SK-N-SH (cell line): ENCODE data around the gene LRMDA. TPM values are rescaled to one million over a fixed set of nuclear protein-coding genes. Genes with fewer than 3 reads are reported as not detected.

Experiments used
- CTCF ChIA-PET: fragments of 300-600, 350-600 bp; formaldehyde crosslinking; extraction: SDS; loops from one replicate; lab custom pipeline; 2021; lab: Yijun Ruan, JAX
- POLR2A ChIA-PET: fragments of 350-600 bp; sonication (Branson Sonifier 250); formaldehyde crosslinking; extraction: SDS; loops from one replicate; lab custom pipeline; 2020; ENCODE audit warnings: antibody characterized with exemption, inconsistent platforms; lab: Yijun Ruan, JAX
- DNase-seq: peaks from one replicate; pipeline ENCODE4 v3.0.0; 2012
- H2AFZ ChIP-seq: fragments of 200-600 bp; sonication (generic); 2 replicates; pipeline ENCODE4 v1.8.1; 2016; ENCODE audit warnings: antibody characterized with exemption, mild to moderate bottlenecking, low read depth
- H3F3A ChIP-seq: fragments of 200-600 bp; sonication (generic); replicated peaks from 2 replicates; pipeline ENCODE3; 2016; ENCODE audit warnings: antibody characterized with exemption, mild to moderate bottlenecking; ENCODE audit not compliant: insufficient read depth
- H3K27ac ChIP-seq, 2 experiments: fragments of 200-500 bp in 1 of 2; fragments of 200-600 bp in 1 of 2; sonication (Bioruptor generic) in 1 of 2; sonication (generic), shearing (Covaris generic) in 1 of 2; 2 replicates each; pipeline versions ENCODE4 v1.5.1 to v1.6.1; 2014 to 2016; ENCODE audit warnings: low read depth in 2 of 2, inconsistent platforms in 1 of 2, low read length in 1 of 2, mild to moderate bottlenecking in 1 of 2, mixed read lengths in 1 of 2
- H3K27me3 ChIP-seq: fragments of 200-600 bp; sonication (generic), shearing (Covaris generic); 2 replicates; pipeline ENCODE4 v1.6.1; 2016; ENCODE audit warnings: mixed run types; ENCODE audit not compliant: insufficient read depth
- H3K36me3 ChIP-seq, 2 experiments: fragments of 200-500 bp in 1 of 2; fragments of 200-600 bp in 1 of 2; sonication (Bioruptor generic) in 1 of 2; sonication (generic) in 1 of 2; replicated peaks in 1 of 2; 2 replicates each; pipeline versions ENCODE3 to v1.5.1; 2014 to 2016; ENCODE audit warnings: low read length in 1 of 2, mild to moderate bottlenecking in 1 of 2; ENCODE audit not compliant: insufficient read depth in 2 of 2, control insufficient read depth in 1 of 2
- H3K4me1 ChIP-seq, 2 experiments: fragments of 200-500 bp in 1 of 2; fragments of 200-600 bp in 1 of 2; sonication (Bioruptor generic) in 1 of 2; sonication (generic), shearing (Covaris generic) in 1 of 2; 2 replicates each; pipeline versions ENCODE4 v1.5.1 to v1.6.1; 2014 to 2016; ENCODE audit warnings: low read depth in 1 of 2, low read length in 1 of 2, mixed run types in 1 of 2; ENCODE audit not compliant: insufficient read depth in 2 of 2, control insufficient read depth in 1 of 2
- H3K4me2 ChIP-seq: fragments of 200-600 bp; sonication (generic), shearing (Covaris generic); 2 replicates; pipeline ENCODE4 v1.6.1; 2017; ENCODE audit warnings: mixed run types
- H3K4me3 ChIP-seq, 2 experiments: fragments of 200-500 bp in 1 of 2; fragments of 200-600 bp in 1 of 2; sonication (Bioruptor generic) in 1 of 2; sonication (generic), shearing (Covaris generic) in 1 of 2; 2 replicates each; pipeline versions ENCODE4 v1.5.1 to v1.8.1; 2014 to 2016; ENCODE audit warnings: low read depth in 2 of 2, inconsistent platforms in 1 of 2, low read length in 1 of 2, mild to moderate bottlenecking in 1 of 2, mixed read lengths in 1 of 2, moderate library complexity in 1 of 2
- H3K79me2 ChIP-seq: fragments of 200-600 bp; sonication (generic); 2 replicates; pipeline ENCODE4 v1.8.1; 2017; ENCODE audit warnings: mild to moderate bottlenecking; ENCODE audit not compliant: insufficient read depth
- H3K9ac ChIP-seq: fragments of 200-600 bp; sonication (generic); 2 replicates; pipeline ENCODE4 v1.6.1; 2017; ENCODE audit warnings: mixed run types
- H3K9me2 ChIP-seq: fragments of 200-600 bp; sonication (generic); 2 replicates; pipeline ENCODE4 v1.6.1; 2017; ENCODE audit warnings: mixed run types
- H3K9me3 ChIP-seq: fragments of 200-600 bp; sonication (generic); 2 replicates; pipeline ENCODE4 v1.6.1; 2017; ENCODE audit warnings: mixed run types, mild to moderate bottlenecking, moderate library complexity
- H4K20me1 ChIP-seq: fragments of 200-600 bp; sonication (generic); 2 replicates; pipeline ENCODE4 v1.6.1; 2017; ENCODE audit warnings: mild to moderate bottlenecking, mixed run types; ENCODE audit not compliant: insufficient read depth
- EP300 ChIP-seq, 2 experiments: IDR thresholded peaks; 2 replicates each; pipeline versions ENCODE4 v1.4.0 to v1.6.1; 2012; ENCODE audit warnings: borderline replicate concordance in 1 of 2, low read depth in 1 of 2, low read length in 1 of 2
- EZH2phosphoT487 ChIP-seq: fragments of 200-600 bp; sonication (generic); IDR thresholded peaks from 2 replicates; pipeline ENCODE4 v1.6.1; 2017; ENCODE audit warnings: low read depth, mixed run types, mild to moderate bottlenecking, antibody characterized with exemption, moderate library complexity, borderline replicate concordance
- FOSL2 ChIP-seq: IDR thresholded peaks from 2 replicates; pipeline ENCODE4 v1.4.0; 2012; ENCODE audit warnings: low read depth, mild to moderate bottlenecking, moderate library complexity, borderline replicate concordance
- FOXM1 ChIP-seq: IDR thresholded peaks from 2 replicates; pipeline ENCODE4 v1.4.0; 2012; ENCODE audit warnings: low read depth, mild to moderate bottlenecking
- GATA2 ChIP-seq: sonication (generic); formaldehyde crosslinking; IDR thresholded peaks from 2 replicates; pipeline ENCODE4 v1.5.0; 2020; ENCODE audit warnings: mild to moderate bottlenecking, missing genetic modification reagents
- MEF2A ChIP-seq: IDR thresholded peaks from 2 replicates; pipeline ENCODE4 v1.4.0; 2012; ENCODE audit warnings: low read depth, borderline replicate concordance
- NRF1 ChIP-seq: IDR thresholded peaks from 2 replicates; pipeline ENCODE4 v1.6.1; 2012; ENCODE audit warnings: low read depth, mild to moderate bottlenecking, low read length
- POLR2AphosphoS5 ChIP-seq: IDR thresholded peaks from 2 replicates; pipeline ENCODE4 v1.6.1; 2012; ENCODE audit warnings: low read depth, low read length
- TCF12 ChIP-seq: IDR thresholded peaks from 2 replicates; pipeline ENCODE4 v1.4.0; 2012
- YY1 ChIP-seq: IDR thresholded peaks from 2 replicates; pipeline ENCODE4 v1.4.0; 2012; ENCODE audit warnings: low read depth, mild to moderate bottlenecking
- WGBS: methylation state at CpG from one replicate; pipeline ENCODE4 v1.1.6; 2017; ENCODE audit warnings: low lambda C conversion rate; 5-methylcytosine and 5-hydroxymethylcytosine counted together
- polyA plus RNA-seq, 3 experiments: library from polyadenylated mRNA; depleted of rRNA; stranded (reverse); fragments of >200 nt; gene quantifications; 2 replicates each; pipeline ENCODE4 v1.2.3, GENCODE V29; 2012
- TF ChIP-seq, protein P1 (sequence below): IDR thresholded peaks from 2 replicates; pipeline ENCODE4; 2012
- TF ChIP-seq, protein P2 (sequence below): fragments of 150-350 bp; IDR thresholded peaks from 2 replicates; pipeline ENCODE4 v1.6.1; 2017; ENCODE audit warnings: antibody characterized with exemption, low read length, low read depth, borderline replicate concordance

Gene LRMDA
- polyA plus RNA-seq, 1 of the 3 experiments (the other 2 are of a cell fraction): 0.95 TPM

DNA sequence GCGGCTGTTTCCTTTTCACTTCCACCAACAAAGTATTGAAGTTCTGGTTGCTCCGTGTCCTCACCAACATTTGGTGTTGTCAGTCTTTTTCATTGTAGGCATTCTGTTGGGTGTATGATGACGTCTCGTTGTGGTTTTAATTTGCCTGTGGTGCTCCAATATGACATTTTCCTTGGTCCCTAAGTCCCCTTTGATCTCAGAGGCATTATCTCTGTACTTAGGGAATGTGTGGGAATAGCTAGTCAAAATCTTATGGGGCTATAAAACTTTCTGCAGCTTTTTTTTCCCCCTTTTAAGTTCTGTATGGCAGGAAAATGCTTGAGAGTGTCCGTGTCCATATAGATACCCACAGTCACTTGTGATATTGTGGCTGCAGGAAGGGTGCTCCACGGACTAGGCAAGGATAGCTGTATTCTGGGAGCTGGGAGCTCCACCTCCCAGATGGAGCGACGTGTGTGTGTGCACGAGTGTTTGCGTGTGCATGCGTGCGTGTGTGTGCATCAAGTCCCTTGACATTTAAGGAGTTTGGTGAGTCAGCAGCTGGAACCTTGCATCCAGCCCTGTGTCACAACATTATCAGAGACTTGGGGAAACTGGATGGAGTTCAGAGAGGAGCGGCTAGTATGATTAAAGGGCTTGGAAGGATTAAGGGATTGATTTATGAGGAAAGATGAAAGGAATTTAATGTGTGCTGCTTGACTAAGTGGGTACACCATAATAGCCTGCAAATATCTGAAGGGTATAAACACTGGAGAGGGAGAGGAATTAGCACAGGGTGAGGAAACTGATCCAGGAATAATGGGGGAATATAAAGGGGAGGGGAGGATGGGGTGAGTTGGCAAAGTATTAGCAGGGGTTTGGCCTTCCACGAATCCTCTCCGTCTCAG, 66.8 kb downstream of the LRMDA start:
- POLR2A ChIA-PET: no interaction called here
- TF ChIP-seq, protein P1, sequence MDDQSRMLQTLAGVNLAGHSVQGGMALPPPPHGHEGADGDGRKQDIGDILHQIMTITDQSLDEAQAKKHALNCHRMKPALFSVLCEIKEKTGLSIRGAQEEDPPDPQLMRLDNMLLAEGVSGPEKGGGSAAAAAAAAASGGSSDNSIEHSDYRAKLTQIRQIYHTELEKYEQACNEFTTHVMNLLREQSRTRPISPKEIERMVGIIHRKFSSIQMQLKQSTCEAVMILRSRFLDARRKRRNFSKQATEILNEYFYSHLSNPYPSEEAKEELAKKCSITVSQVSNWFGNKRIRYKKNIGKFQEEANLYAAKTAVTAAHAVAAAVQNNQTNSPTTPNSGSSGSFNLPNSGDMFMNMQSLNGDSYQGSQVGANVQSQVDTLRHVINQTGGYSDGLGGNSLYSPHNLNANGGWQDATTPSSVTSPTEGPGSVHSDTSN: no peak
- no peak for TF ChIP-seq TCF12
- H3K9me3 ChIP-seq: no peaks in the 10 kb centered on the region
- 86% methylated on average over 15 of the region's 15 CpGs for whole genome bisulfite sequencing
- no peaks in the 10 kb centered on the region for H3K9me2 ChIP-seq
- H3K9ac ChIP-seq: no peak overlapping the region
- H3K4me1 ChIP-seq: no peaks in the 10 kb centered on the region
- no peaks in the 10 kb centered on the region for H3K36me3 ChIP-seq
- CTCF ChIA-PET: no interaction called here
- no peaks in the 10 kb centered on the region for H3F3A ChIP-seq
- DNase-seq: no peak
- no peaks in the 10 kb centered on the region for H3K27me3 ChIP-seq
- no peak overlapping the region for H3K27ac ChIP-seq
- H2AFZ ChIP-seq: no peak overlapping the region
- no peak overlapping the region for H3K4me2 ChIP-seq
- H3K79me2 ChIP-seq: no peaks in the 10 kb centered on the region
- no peaks in the 10 kb centered on the region for H4K20me1 ChIP-seq
- H3K4me3 ChIP-seq: no peak overlapping the region

DNA sequence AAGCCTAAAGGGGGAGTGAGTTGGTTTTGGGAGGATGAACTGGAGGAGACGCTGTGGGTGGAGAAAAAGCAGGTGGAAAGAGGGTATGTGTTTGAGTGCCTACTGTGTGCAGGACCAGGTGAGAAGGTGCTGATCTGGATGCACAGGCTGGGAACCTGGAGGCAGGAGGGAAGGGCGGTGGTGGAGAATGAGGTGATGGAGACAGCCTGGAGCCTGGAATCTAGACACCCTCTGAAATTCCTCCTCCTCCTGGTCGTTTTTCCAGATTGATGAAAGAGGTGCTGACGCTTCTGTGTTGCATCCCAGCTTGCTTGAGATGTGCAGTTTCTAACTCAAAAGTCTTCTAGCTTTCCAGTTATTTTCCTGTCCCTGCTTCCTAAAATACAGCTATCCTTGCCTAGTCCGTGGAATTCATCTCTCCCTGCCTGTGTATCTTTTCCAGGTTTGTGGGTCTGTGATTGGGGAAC, 67.5 kb downstream of the LRMDA start:
- H4K20me1 ChIP-seq: no peaks in the 10 kb centered on the region
- no peaks in the 10 kb centered on the region for H3K4me1 ChIP-seq
- POLR2A ChIA-PET: no interaction called here
- H3K36me3 ChIP-seq: no peaks in the 10 kb centered on the region
- no peaks in the 10 kb centered on the region for H3K9me2 ChIP-seq
- WGBS: 69% methylated on average over 5 of the region's 5 CpGs
- no peaks in the 10 kb centered on the region for H3K27me3 ChIP-seq
- DNase-seq: no peak
- H3K9ac ChIP-seq: no peak overlapping the region
- no peaks in the 10 kb centered on the region for H3K79me2 ChIP-seq
- no peak overlapping the region for H3K27ac ChIP-seq
- TF ChIP-seq GATA2 (CRISPR knock-in tag) (no peak), POLR2AphosphoS5 (no peak), NRF1 (no peak), YY1 (no peak), MEF2A (no peak), EP300 (IDR thresholded peaks at IDR 0.05; ENCODE audit: borderline replicate concordance in 1 of 2, low read depth in 1 of 2, low read length in 1 of 2) (no peak), EZH2phosphoT487 (no peak), FOXM1 (no peak), FOSL2 (no peak)
- TF ChIP-seq, protein P1: no peak
- TF ChIP-seq, protein P2, sequence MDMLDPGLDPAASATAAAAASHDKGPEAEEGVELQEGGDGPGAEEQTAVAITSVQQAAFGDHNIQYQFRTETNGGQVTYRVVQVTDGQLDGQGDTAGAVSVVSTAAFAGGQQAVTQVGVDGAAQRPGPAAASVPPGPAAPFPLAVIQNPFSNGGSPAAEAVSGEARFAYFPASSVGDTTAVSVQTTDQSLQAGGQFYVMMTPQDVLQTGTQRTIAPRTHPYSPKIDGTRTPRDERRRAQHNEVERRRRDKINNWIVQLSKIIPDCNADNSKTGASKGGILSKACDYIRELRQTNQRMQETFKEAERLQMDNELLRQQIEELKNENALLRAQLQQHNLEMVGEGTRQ: no peak
- H3K9me3 ChIP-seq: no peaks in the 10 kb centered on the region
- no peak overlapping the region for H3K4me3 ChIP-seq
- H2AFZ ChIP-seq: no peak overlapping the region
- no peak overlapping the region for H3K4me2 ChIP-seq
- H3F3A ChIP-seq: no peaks in the 10 kb centered on the region
- CTCF ChIA-PET: no interaction called here
